SHP77 treated with DMSO at 0.1 percent for 48 hours (cell line): ENCODE results near the gene PGBD5.
"Not testable (repeated sequence)": the region's sequence is repeated elsewhere in the genome, so short reads cannot be mapped to it uniquely, and the experiment has no call there.

Experiments
- DNase-seq: peaks from one replicate; lab custom pipeline; 2025; lab: John Stamatoyannopoulos, UW

The PGBD5 gene

GRCh38 chr1:230426246-230427093 lies at the start of gene PGBD5:
Gene PGBD5 (minus strand): TSS chr1:230426332. CDS start chr1:230425928, 404 bp downstream.
- peak; percentile 48 for DNase-seq

- DNase-seq: not testable (repeated sequence)
Measured at GRCh38 chr1:230474924-230475323, 48.8 kb upstream of the PGBD5 start.

- not testable (repeated sequence) for DNase-seq
Measured at GRCh38 chr1:230470750-230471149, 44.6 kb upstream of the PGBD5 start.

- no peak for DNase-seq
Measured at GRCh38 chr1:230469271-230469670, 43.1 kb upstream of the PGBD5 start.

- no peak for DNase-seq
Measured at GRCh38 chr1:230465691-230466090, 39.6 kb upstream of the PGBD5 start.

- no peak for DNase-seq
Measured at GRCh38 chr1:230464671-230465070, 38.5 kb upstream of the PGBD5 start.

- no peak for DNase-seq
Measured at GRCh38 chr1:230463760-230464159, 37.6 kb upstream of the PGBD5 start.

- no peak for DNase-seq
Measured at GRCh38 chr1:230463326-230463725, 37.2 kb upstream of the PGBD5 start.

- no peak for DNase-seq
Measured at GRCh38 chr1:230459465-230459864, 33.3 kb upstream of the PGBD5 start.

- DNase-seq: no peak
Measured at GRCh38 chr1:230458509-230458908, 32.4 kb upstream of the PGBD5 start.

- DNase-seq: no peak
Measured at GRCh38 chr1:230456478-230456877, 30.3 kb upstream of the PGBD5 start.

- DNase-seq: no peak
Measured at GRCh38 chr1:230455291-230455690, 29.2 kb upstream of the PGBD5 start.

GRCh38 chr1:230453377-230453776 lies 27.2 kb upstream of the PGBD5 start:
- DNase-seq: no peak

GRCh38 chr1:230441183-230442029 lies 15.3 kb upstream of the PGBD5 start:
- no peak for DNase-seq

- DNase-seq: no peak
Measured at GRCh38 chr1:230435108-230435507, 9.0 kb upstream of the PGBD5 start.

- DNase-seq: no peak
Measured at GRCh38 chr1:230431527-230431926, 5.4 kb upstream of the PGBD5 start.

- DNase-seq: no peak
Measured at GRCh38 chr1:230430499-230430898, 4.4 kb upstream of the PGBD5 start.

GRCh38 chr1:230429067-230429735 lies 3.1 kb upstream of the PGBD5 start:
- DNase-seq: no peak

GRCh38 chr1:230427981-230428380 lies 1.8 kb upstream of the PGBD5 start:
- no peak for DNase-seq

- peak; percentile 23 for DNase-seq
Measured at GRCh38 chr1:230427094-230427876, 1.2 kb upstream of the PGBD5 start.

GRCh38 chr1:230425252-230426091 lies 660 bp downstream of the PGBD5 start:
- no peak for DNase-seq
